GM12891 (cell line): ENCODE measurements around the gene SLC26A8.
A peak's percentile ranks its signal among the peaks of the same experiment; 100 is the strongest.

Experiments used
- DNase-seq: peaks from one replicate; pipeline ENCODE4 v3.0.0; 2011; ENCODE audit warnings: low spot score; ENCODE audit not compliant: insufficient read length
- FAIRE-seq: peaks from 2 replicates; lab custom pipeline; 2011; peaks lifted over from hg19 to GRCh38; lab: Jason Lieb, UNC
- PAX5 ChIP-seq: IDR thresholded peaks from 2 replicates; pipeline ENCODE4 v1.6.1; 2011; ENCODE audit warnings: low read length, moderate library complexity, mild to moderate bottlenecking; ENCODE audit not compliant: insufficient read depth, severe bottlenecking
- POLR2A ChIP-seq: IDR thresholded peaks from 2 replicates; pipeline ENCODE4 v1.6.1; 2011; ENCODE audit warnings: low read depth, low read length, control low read depth
- POLR2AphosphoS5 ChIP-seq: IDR thresholded peaks from 2 replicates; pipeline ENCODE4 v1.6.1; 2011; ENCODE audit warnings: low read depth, low read length, control low read depth
- POU2F2 ChIP-seq: IDR thresholded peaks from 2 replicates; pipeline ENCODE4 v1.6.1; 2011; ENCODE audit warnings: low read depth, mild to moderate bottlenecking, control low read depth, low read length, moderate library complexity
- SPI1 ChIP-seq: IDR thresholded peaks from 2 replicates; pipeline ENCODE4 v1.6.1; 2011; ENCODE audit warnings: low read depth, low read length, control low read depth
- TAF1 ChIP-seq: IDR thresholded peaks from 2 replicates; pipeline ENCODE4 v1.6.1; 2011; ENCODE audit warnings: low read depth, low read length, control low read depth

Gene SLC26A8

GRCh38 chr6:35905141-35905785 is 119.2 kb downstream of the SLC26A8 start:
- no peak for TF ChIP-seq POLR2A
- no peak for TF ChIP-seq TAF1
- no peak for TF ChIP-seq PAX5
- no peak for TF ChIP-seq POU2F2
- no peak for TF ChIP-seq POLR2AphosphoS5
- no peak for TF ChIP-seq SPI1
- DNase-seq (no peak), FAIRE-seq (no peak)

- FAIRE-seq = no peak
- no peak for DNase-seq
- TF ChIP-seq POLR2A (no peak), POU2F2 (no peak), POLR2AphosphoS5 (no peak), SPI1 (no peak), TAF1 (no peak), PAX5 (no peak)
These were observed 120.8 kb downstream of the SLC26A8 start for GRCh38 chr6:35903679-35904078.

- DNase-seq (no peak), FAIRE-seq (no peak)
- no peak for TF ChIP-seq TAF1
- TF ChIP-seq POLR2AphosphoS5 = no peak
- no peak for TF ChIP-seq POLR2A
- TF ChIP-seq SPI1 = no peak
- TF ChIP-seq POU2F2 = no peak
- TF ChIP-seq PAX5 = no peak
These were observed 124.0 kb downstream of the SLC26A8 start for GRCh38 chr6:35900448-35900847.

- TF ChIP-seq POLR2A (no peak), SPI1 (no peak), POU2F2 (no peak), PAX5 (no peak), POLR2AphosphoS5 (no peak), TAF1 (no peak)
- DNase-seq = no peak
- FAIRE-seq = no peak
These were observed 126.4 kb downstream of the SLC26A8 start for GRCh38 chr6:35898003-35898402.

- FAIRE-seq = no peak
- no peak for DNase-seq
- TF ChIP-seq POLR2A = no peak
- no peak for TF ChIP-seq POLR2AphosphoS5
- no peak for TF ChIP-seq PAX5
- TF ChIP-seq SPI1 = no peak
- TF ChIP-seq POU2F2 = no peak
- TF ChIP-seq TAF1 = no peak
These were observed 127.0 kb downstream of the SLC26A8 start for GRCh38 chr6:35897486-35897885.

- TF ChIP-seq POLR2A (no peak), POU2F2 (no peak), PAX5 (no peak), SPI1 (no peak), POLR2AphosphoS5 (no peak), TAF1 (no peak)
- FAIRE-seq (no peak), DNase-seq (no peak)
These were observed 127.4 kb downstream of the SLC26A8 start for GRCh38 chr6:35897036-35897435.

GRCh38 chr6:35896228-35896627 is 128.2 kb downstream of the SLC26A8 start:
- TF ChIP-seq POU2F2 = no peak
- no peak for TF ChIP-seq SPI1
- no peak for TF ChIP-seq POLR2A
- TF ChIP-seq TAF1 = no peak
- TF ChIP-seq POLR2AphosphoS5 = no peak
- FAIRE-seq = peak; percentile 13

GRCh38 chr6:35895560-35895959 is 128.9 kb downstream of the SLC26A8 start:
- TF ChIP-seq SPI1 = no peak
- no peak for TF ChIP-seq TAF1
- no peak for TF ChIP-seq POLR2AphosphoS5
- TF ChIP-seq POLR2A = no peak
- TF ChIP-seq POU2F2 = no peak
- TF ChIP-seq PAX5 = no peak
- DNase-seq (no peak), FAIRE-seq (no peak)

More at GRCh38 chr6:35896228-35896627, 128.2 kb downstream of the SLC26A8 start:
- no peak for DNase-seq

- TF ChIP-seq POLR2AphosphoS5 = no peak
- FAIRE-seq (no peak), DNase-seq (no peak)
These were observed 129.7 kb downstream of the SLC26A8 start for GRCh38 chr6:35894776-35895175.
